WTC11 (cell line): ENCODE results near the gene RNPEPL1. TPM values are rescaled to one million over a fixed set of nuclear protein-coding genes. Genes with fewer than 3 reads are reported as not detected.

Experiments
- ATF6 ChIP-seq: sonication (generic); formaldehyde crosslinking; IDR thresholded peaks from 2 replicates; pipeline ENCODE4 v1.8.1; 2023; ENCODE audit warnings: mild to moderate bottlenecking, missing genetic modification reagents
- CBFB ChIP-seq: sonication (generic); formaldehyde crosslinking; IDR thresholded peaks from 2 replicates; pipeline ENCODE4 v1.8.1; 2022; ENCODE audit warnings: mild to moderate bottlenecking, low read depth, missing genetic modification reagents
- CTCF ChIP-seq: fragments of 200-600 bp; IDR thresholded peaks from 2 replicates; pipeline ENCODE4 v1.8.0; 2022; ENCODE audit warnings: antibody characterized with exemption
- E2F1 ChIP-seq: sonication (generic); formaldehyde crosslinking; IDR thresholded peaks from 2 replicates; pipeline ENCODE4 v1.8.0; 2022; ENCODE audit warnings: mild to moderate bottlenecking, missing genetic modification reagents
- E2F4 ChIP-seq: sonication (generic); formaldehyde crosslinking; IDR thresholded peaks from 2 replicates; pipeline ENCODE4 v1.8.1; 2022; ENCODE audit warnings: low read depth, mild to moderate bottlenecking, moderate library complexity, missing genetic modification reagents, borderline replicate concordance
- ELF4 ChIP-seq: sonication (generic); formaldehyde crosslinking; IDR thresholded peaks from 2 replicates; pipeline ENCODE4 v1.8.1; 2022; ENCODE audit warnings: low read depth, mild to moderate bottlenecking, moderate library complexity, missing genetic modification reagents
- FOXP4 ChIP-seq: sonication (generic); formaldehyde crosslinking; IDR thresholded peaks from 2 replicates; pipeline ENCODE4 v1.8.0; 2022; ENCODE audit warnings: mild to moderate bottlenecking, missing genetic modification reagents
- MAX ChIP-seq: sonication (generic); formaldehyde crosslinking; IDR thresholded peaks from 2 replicates; pipeline ENCODE4 v1.8.0; 2022; ENCODE audit warnings: mild to moderate bottlenecking, missing genetic modification reagents
- MYBL2 ChIP-seq: sonication (generic); formaldehyde crosslinking; IDR thresholded peaks from 2 replicates; pipeline ENCODE4 v1.8.1; 2023; ENCODE audit warnings: mild to moderate bottlenecking, moderate library complexity, missing genetic modification reagents
- NFYB ChIP-seq: sonication (generic); formaldehyde crosslinking; conservative IDR thresholded peaks from 2 replicates; pipeline ENCODE4 v1.8.0; 2022; ENCODE audit warnings: low read depth, missing genetic modification reagents
- NR3C1 ChIP-seq: sonication (generic); formaldehyde crosslinking; conservative IDR thresholded peaks from 2 replicates; pipeline ENCODE4 v1.8.1; 2023; ENCODE audit warnings: low read depth, mild to moderate bottlenecking, missing genetic modification reagents
- OVOL2 ChIP-seq: fragments of 250-450 bp; sonication (Bioruptor Pico); IDR thresholded peaks from 2 replicates; pipeline ENCODE4 v1.9.0; 2021; ENCODE audit warnings: mild to moderate bottlenecking, borderline replicate concordance
- PRDM15 ChIP-seq: sonication (generic); formaldehyde crosslinking; IDR thresholded peaks from 2 replicates; pipeline ENCODE4 v1.8.0; 2022; ENCODE audit warnings: missing genetic modification reagents
- PREB ChIP-seq: sonication (generic); formaldehyde crosslinking; IDR thresholded peaks from 2 replicates; pipeline ENCODE4 v1.8.1; 2022; ENCODE audit warnings: mild to moderate bottlenecking, missing genetic modification reagents, moderate library complexity, borderline replicate concordance
- SOX15 ChIP-seq: fragments of 250-450 bp; sonication (Bioruptor Pico); IDR thresholded peaks from 2 replicates; pipeline ENCODE4 v1.9.0; 2021; ENCODE audit warnings: mild to moderate bottlenecking
- STAT6 ChIP-seq: sonication (generic); formaldehyde crosslinking; conservative IDR thresholded peaks from 2 replicates; pipeline ENCODE4 v1.8.1; 2023; ENCODE audit warnings: mild to moderate bottlenecking, low read depth, missing genetic modification reagents, moderate library complexity
- TCF7 ChIP-seq: sonication (generic); formaldehyde crosslinking; IDR thresholded peaks from 2 replicates; pipeline ENCODE4 v1.8.0; 2022; ENCODE audit warnings: mild to moderate bottlenecking, low read depth, missing genetic modification reagents, moderate library complexity
- ZNF232 ChIP-seq: sonication (generic); formaldehyde crosslinking; IDR thresholded peaks from 2 replicates; pipeline ENCODE4 v1.8.0; 2022; ENCODE audit warnings: mild to moderate bottlenecking, missing genetic modification reagents
- ZNF317 ChIP-seq: sonication (generic); formaldehyde crosslinking; IDR thresholded peaks from 2 replicates; pipeline ENCODE4 v1.8.1; 2023; ENCODE audit warnings: low read depth, mild to moderate bottlenecking, moderate library complexity, missing genetic modification reagents, borderline replicate concordance
- ZNF416 ChIP-seq: fragments of 250-450 bp; sonication (Bioruptor Pico); IDR thresholded peaks from 2 replicates; pipeline ENCODE4 v1.9.0; 2021; ENCODE audit warnings: mild to moderate bottlenecking, inconsistent platforms
- ZNF423 ChIP-seq: fragments of 250-450 bp; sonication (Bioruptor Pico); IDR thresholded peaks from 2 replicates; pipeline ENCODE4 v2.1.2; 2022; ENCODE audit warnings: mild to moderate bottlenecking, moderate library complexity
- ZNF671 ChIP-seq: fragments of 250-450 bp; sonication (Bioruptor Pico); IDR thresholded peaks from 2 replicates; pipeline ENCODE4 v1.8.0; 2021; ENCODE audit warnings: mild to moderate bottlenecking
- total RNA-seq: library from RNA; stranded (reverse); gene quantifications from 3 replicates; pipeline ENCODE4 v1.2.3, GENCODE V29; 2021

The RNPEPL1 gene
- total RNA-seq, 1 experiment from 2014 or later: 18.8 TPM

- no peak for TF ChIP-seq STAT6 (CRISPR knock-in tag)
- no peak for TF ChIP-seq MYBL2 (CRISPR knock-in tag)
- no peak for TF ChIP-seq E2F1 (CRISPR knock-in tag)
- no peak for TF ChIP-seq CBFB (CRISPR knock-in tag)
- no peak for TF ChIP-seq ELF4 (CRISPR knock-in tag)
- TF ChIP-seq ZNF416 (CRISPR knock-in tag): no peak
- no peak for TF ChIP-seq TCF7 (CRISPR knock-in tag)
- peak; percentile 23; the same call in 1 of the 2 replicates for TF ChIP-seq FOXP4 (CRISPR knock-in tag)
- TF ChIP-seq CTCF: no peak
- no peak for TF ChIP-seq ATF6 (CRISPR knock-in tag)
- no peak for TF ChIP-seq OVOL2
- peak; percentile 66; the same call in 1 of the 2 replicates for TF ChIP-seq MAX (CRISPR knock-in tag)
- TF ChIP-seq ZNF423 (CRISPR knock-in tag): no peak
- TF ChIP-seq ZNF232: no peak
- TF ChIP-seq PREB (CRISPR knock-in tag): no peak
- TF ChIP-seq NFYB (CRISPR knock-in tag): peak; percentile 77
- TF ChIP-seq SOX15 (CRISPR knock-in tag): no peak
- TF ChIP-seq ZNF317 (CRISPR knock-in tag): no peak
- TF ChIP-seq NR3C1 (CRISPR knock-in tag): 0 out of 2 replicates have a peak, but pooled peaks have one; percentile 20
- TF ChIP-seq PRDM15 (CRISPR knock-in tag): no peak
- TF ChIP-seq E2F4 (CRISPR knock-in tag): no peak
- TF ChIP-seq ZNF671 (CRISPR knock-in tag): no peak
Observed at GRCh38 chr2:240586198-240586918, 18.1 kb downstream of the RNPEPL1 start, which contains the start of gene CAPN10 (continued).
